ENCODE results near the gene CACTIN. TPM values are rescaled to one million over a fixed set of nuclear protein-coding genes. Genes with fewer than 3 reads are reported as not detected.

The CACTIN gene
- total RNA-seq, 1 donor from 2014 or later: 13.7 TPM

Other genes with a start within 250 kb of the CACTIN start
- not detected for gene SMIM24, start 146.3 kb downstream of the CACTIN start, total RNA-seq
- gene SMIM44, start 143.3 kb downstream of the CACTIN start, total RNA-seq: not detected
- 10.5 TPM for gene DOHH, start 126.1 kb downstream of the CACTIN start, total RNA-seq
- gene FZR1, start 120.5 kb downstream of the CACTIN start, total RNA-seq: 19.0 TPM
- gene TEKTIP1, start 87.6 kb downstream of the CACTIN start, total RNA-seq: 0.46 TPM
- gene MFSD12, start 69.2 kb downstream of the CACTIN start, total RNA-seq: 21.7 TPM
- gene HMG20B, start 53.8 kb downstream of the CACTIN start, total RNA-seq: 34.4 TPM
- gene GIPC3, start 41.3 kb downstream of the CACTIN start, total RNA-seq: 2.2 TPM
- gene TBXA2R, start 19.9 kb downstream of the CACTIN start, total RNA-seq: 2.6 TPM
- 31.6 TPM for gene PIP5K1C, start 73.7 kb upstream of the CACTIN start, total RNA-seq
- not detected for gene TJP3, start 81.6 kb upstream of the CACTIN start, total RNA-seq
- gene APBA3, start 134.9 kb upstream of the CACTIN start, total RNA-seq: 12.3 TPM
- gene MRPL54, start 135.9 kb upstream of the CACTIN start, total RNA-seq: 70.5 TPM
- gene RAX2, start 145.4 kb upstream of the CACTIN start, total RNA-seq: not detected
- gene MATK, start 159.6 kb upstream of the CACTIN start, total RNA-seq: 0.24 TPM
- not detected for gene ZFR2, start 242.2 kb upstream of the CACTIN start, total RNA-seq